ENCODE results near the gene METTL22. TPM values are rescaled to one million over a fixed set of nuclear protein-coding genes. Genes with fewer than 3 reads are reported as not detected.

METTL22 gene
- polyA plus RNA-seq, 1 of the 3 experiments (the other 2 are of a cell fraction), result 38.3 TPM

GRCh38 chr16:8627456-8627855 is 6.0 kb downstream of the METTL22 start:
- Histone ChIP-seq H4K20me1 (ENCODE audit: insufficient read depth) (peaks cover 7% of the 10 kb centered on the region; the same call in 1 of the 2 replicates), H3K4me2 (no peak overlapping the region), H3K27ac (ENCODE audit: low read depth in 2 of 2, low read length in 1 of 2) (no peak overlapping the region), H3K4me1 (ENCODE audit: control insufficient read depth in 1 of 2, insufficient read depth in 2 of 2, low read depth in 1 of 2, low read length in 1 of 2) (peaks cover 11 to 14% of the 10 kb centered on the region in 2 experiments; a peak in 3 of 4 replicates), H2AFZ (ENCODE audit: low read depth) (no peak overlapping the region), H3K9me2 (no peaks in the 10 kb centered on the region), H3K36me3 (replicated peaks in 1 of 2; ENCODE audit: control insufficient read depth in 1 of 2, insufficient read depth in 2 of 2, low read length in 1 of 2) (peaks cover 32 to 61% of the 10 kb centered on the region in 2 experiments), H3K79me2 (ENCODE audit: insufficient read depth) (peaks cover 43% of the 10 kb centered on the region), H3F3A (replicated peaks; ENCODE audit: insufficient read depth) (no peaks in the 10 kb centered on the region), H3K9me3 (no peaks in the 10 kb centered on the region), H3K9ac (no peak overlapping the region), H3K4me3 (ENCODE audit: low read depth in 2 of 2, low read length in 1 of 2) (no peak overlapping the region), H3K27me3 (ENCODE audit: insufficient read depth) (no peaks in the 10 kb centered on the region)
- TF ChIP-seq MXI1 (IDR thresholded peaks at IDR 0.05; ENCODE audit: low read depth, low read length) (no peak), TCF12 (IDR thresholded peaks at IDR 0.05) (no peak), GATA2 (CRISPR knock-in tag; IDR thresholded peaks at IDR 0.05) (no peak), SMC3 (IDR thresholded peaks at IDR 0.05; ENCODE audit: low read depth, low read length) (no peak), TAF1 (IDR thresholded peaks at IDR 0.05; ENCODE audit: borderline replicate concordance, low read depth, low read length) (no peak), RFX5 (IDR thresholded peaks at IDR 0.05; ENCODE audit: low read length) (no peak), FOSL2 (IDR thresholded peaks at IDR 0.05; ENCODE audit: borderline replicate concordance, low read depth) (no peak), PBX3 (IDR thresholded peaks at IDR 0.05) (no peak), SIN3A (IDR thresholded peaks at IDR 0.05; ENCODE audit: borderline replicate concordance, low read depth, low read length) (no peak), FOXM1 (IDR thresholded peaks at IDR 0.05; ENCODE audit: low read depth) (no peak), YY1 (IDR thresholded peaks at IDR 0.05; ENCODE audit: low read depth) (no peak), RAD21 (IDR thresholded peaks at IDR 0.05; ENCODE audit: low read length) (no peak), EP300 (IDR thresholded peaks at IDR 0.05; ENCODE audit: borderline replicate concordance in 1 of 2, low read depth in 1 of 2, low read length in 1 of 2) (no peak)
- TF ChIP-seq, protein P1, sequence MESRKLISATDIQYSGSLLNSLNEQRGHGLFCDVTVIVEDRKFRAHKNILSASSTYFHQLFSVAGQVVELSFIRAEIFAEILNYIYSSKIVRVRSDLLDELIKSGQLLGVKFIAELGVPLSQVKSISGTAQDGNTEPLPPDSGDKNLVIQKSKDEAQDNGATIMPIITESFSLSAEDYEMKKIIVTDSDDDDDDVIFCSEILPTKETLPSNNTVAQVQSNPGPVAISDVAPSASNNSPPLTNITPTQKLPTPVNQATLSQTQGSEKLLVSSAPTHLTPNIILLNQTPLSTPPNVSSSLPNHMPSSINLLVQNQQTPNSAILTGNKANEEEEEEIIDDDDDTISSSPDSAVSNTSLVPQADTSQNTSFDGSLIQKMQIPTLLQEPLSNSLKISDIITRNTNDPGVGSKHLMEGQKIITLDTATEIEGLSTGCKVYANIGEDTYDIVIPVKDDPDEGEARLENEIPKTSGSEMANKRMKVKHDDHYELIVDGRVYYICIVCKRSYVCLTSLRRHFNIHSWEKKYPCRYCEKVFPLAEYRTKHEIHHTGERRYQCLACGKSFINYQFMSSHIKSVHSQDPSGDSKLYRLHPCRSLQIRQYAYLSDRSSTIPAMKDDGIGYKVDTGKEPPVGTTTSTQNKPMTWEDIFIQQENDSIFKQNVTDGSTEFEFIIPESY (IDR thresholded peaks at IDR 0.05; ENCODE audit: borderline replicate concordance, low read depth), result no peak
- TF ChIP-seq, protein P2, sequence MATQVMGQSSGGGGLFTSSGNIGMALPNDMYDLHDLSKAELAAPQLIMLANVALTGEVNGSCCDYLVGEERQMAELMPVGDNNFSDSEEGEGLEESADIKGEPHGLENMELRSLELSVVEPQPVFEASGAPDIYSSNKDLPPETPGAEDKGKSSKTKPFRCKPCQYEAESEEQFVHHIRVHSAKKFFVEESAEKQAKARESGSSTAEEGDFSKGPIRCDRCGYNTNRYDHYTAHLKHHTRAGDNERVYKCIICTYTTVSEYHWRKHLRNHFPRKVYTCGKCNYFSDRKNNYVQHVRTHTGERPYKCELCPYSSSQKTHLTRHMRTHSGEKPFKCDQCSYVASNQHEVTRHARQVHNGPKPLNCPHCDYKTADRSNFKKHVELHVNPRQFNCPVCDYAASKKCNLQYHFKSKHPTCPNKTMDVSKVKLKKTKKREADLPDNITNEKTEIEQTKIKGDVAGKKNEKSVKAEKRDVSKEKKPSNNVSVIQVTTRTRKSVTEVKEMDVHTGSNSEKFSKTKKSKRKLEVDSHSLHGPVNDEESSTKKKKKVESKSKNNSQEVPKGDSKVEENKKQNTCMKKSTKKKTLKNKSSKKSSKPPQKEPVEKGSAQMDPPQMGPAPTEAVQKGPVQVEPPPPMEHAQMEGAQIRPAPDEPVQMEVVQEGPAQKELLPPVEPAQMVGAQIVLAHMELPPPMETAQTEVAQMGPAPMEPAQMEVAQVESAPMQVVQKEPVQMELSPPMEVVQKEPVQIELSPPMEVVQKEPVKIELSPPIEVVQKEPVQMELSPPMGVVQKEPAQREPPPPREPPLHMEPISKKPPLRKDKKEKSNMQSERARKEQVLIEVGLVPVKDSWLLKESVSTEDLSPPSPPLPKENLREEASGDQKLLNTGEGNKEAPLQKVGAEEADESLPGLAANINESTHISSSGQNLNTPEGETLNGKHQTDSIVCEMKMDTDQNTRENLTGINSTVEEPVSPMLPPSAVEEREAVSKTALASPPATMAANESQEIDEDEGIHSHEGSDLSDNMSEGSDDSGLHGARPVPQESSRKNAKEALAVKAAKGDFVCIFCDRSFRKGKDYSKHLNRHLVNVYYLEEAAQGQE (IDR thresholded peaks at IDR 0.05; ENCODE audit: low read depth, low read length), result no peak
- TF ChIP-seq, protein P3, sequence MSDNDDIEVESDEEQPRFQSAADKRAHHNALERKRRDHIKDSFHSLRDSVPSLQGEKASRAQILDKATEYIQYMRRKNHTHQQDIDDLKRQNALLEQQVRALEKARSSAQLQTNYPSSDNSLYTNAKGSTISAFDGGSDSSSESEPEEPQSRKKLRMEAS (IDR thresholded peaks at IDR 0.05; ENCODE audit: low read depth), result no peak
- TF ChIP-seq, protein P4, sequence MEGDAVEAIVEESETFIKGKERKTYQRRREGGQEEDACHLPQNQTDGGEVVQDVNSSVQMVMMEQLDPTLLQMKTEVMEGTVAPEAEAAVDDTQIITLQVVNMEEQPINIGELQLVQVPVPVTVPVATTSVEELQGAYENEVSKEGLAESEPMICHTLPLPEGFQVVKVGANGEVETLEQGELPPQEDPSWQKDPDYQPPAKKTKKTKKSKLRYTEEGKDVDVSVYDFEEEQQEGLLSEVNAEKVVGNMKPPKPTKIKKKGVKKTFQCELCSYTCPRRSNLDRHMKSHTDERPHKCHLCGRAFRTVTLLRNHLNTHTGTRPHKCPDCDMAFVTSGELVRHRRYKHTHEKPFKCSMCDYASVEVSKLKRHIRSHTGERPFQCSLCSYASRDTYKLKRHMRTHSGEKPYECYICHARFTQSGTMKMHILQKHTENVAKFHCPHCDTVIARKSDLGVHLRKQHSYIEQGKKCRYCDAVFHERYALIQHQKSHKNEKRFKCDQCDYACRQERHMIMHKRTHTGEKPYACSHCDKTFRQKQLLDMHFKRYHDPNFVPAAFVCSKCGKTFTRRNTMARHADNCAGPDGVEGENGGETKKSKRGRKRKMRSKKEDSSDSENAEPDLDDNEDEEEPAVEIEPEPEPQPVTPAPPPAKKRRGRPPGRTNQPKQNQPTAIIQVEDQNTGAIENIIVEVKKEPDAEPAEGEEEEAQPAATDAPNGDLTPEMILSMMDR (IDR thresholded peaks at IDR 0.05), result no peak
- TF ChIP-seq, protein P5, sequence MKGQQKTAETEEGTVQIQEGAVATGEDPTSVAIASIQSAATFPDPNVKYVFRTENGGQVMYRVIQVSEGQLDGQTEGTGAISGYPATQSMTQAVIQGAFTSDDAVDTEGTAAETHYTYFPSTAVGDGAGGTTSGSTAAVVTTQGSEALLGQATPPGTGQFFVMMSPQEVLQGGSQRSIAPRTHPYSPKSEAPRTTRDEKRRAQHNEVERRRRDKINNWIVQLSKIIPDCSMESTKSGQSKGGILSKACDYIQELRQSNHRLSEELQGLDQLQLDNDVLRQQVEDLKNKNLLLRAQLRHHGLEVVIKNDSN (IDR thresholded peaks at IDR 0.05; ENCODE audit: borderline replicate concordance, low read depth), result no peak
- WGBS (ENCODE audit: low lambda C conversion rate), result 96% methylated on average over 3 of the region's 4 CpGs
- no peak for DNase-seq
- ChIA-PET POLR2A (no interaction called here), CTCF (interaction anchor here (0.7 to 1.1 kb wide), 2 partner anchors 33 to 164 kb away, joined by 3 read pairs; no protein-coding TSS in a partner anchor)
